CD4-positive, alpha-beta T cell treated with Interleukin-12 subunit alpha and Interleukin-12 subunit beta, for 1 hour (primary cell): ENCODE data around the gene LUZP1.

Source experiments
- DNase-seq: peaks from one replicate; pipeline ENCODE4 v3.0.0-alpha.2; 2020

LUZP1 gene

GRCh38 chr1:23188434-23188884, 19.8 kb upstream of the LUZP1 start:
- no peak for DNase-seq

- DNase-seq = no peak
These were observed 19.0 kb upstream of the LUZP1 start for GRCh38 chr1:23187637-23188036.

GRCh38 chr1:23185381-23185780, 16.7 kb upstream of the LUZP1 start:
- DNase-seq = no peak

- peak; percentile 65 for DNase-seq
These were observed 15.7 kb upstream of the LUZP1 start for GRCh38 chr1:23184212-23184934.

GRCh38 chr1:23179862-23180261, 11.2 kb upstream of the LUZP1 start:
- no peak for DNase-seq

- no peak for DNase-seq
These were observed 10.3 kb upstream of the LUZP1 start for GRCh38 chr1:23178950-23179349.

GRCh38 chr1:23178414-23178813, 9.8 kb upstream of the LUZP1 start:
- DNase-seq = no peak

GRCh38 chr1:23177438-23178380, 9.1 kb upstream of the LUZP1 start:
- peak; percentile 52 for DNase-seq

GRCh38 chr1:23177031-23177430, 8.4 kb upstream of the LUZP1 start:
- no peak for DNase-seq

- no peak for DNase-seq
These were observed 5.9 kb upstream of the LUZP1 start for GRCh38 chr1:23174426-23175110.

GRCh38 chr1:23171181-23171755, 2.6 kb upstream of the LUZP1 start:
- DNase-seq = no peak

GRCh38 chr1:23169727-23170335, 1.2 kb upstream of the LUZP1 start:
- peak; percentile 16 for DNase-seq

- no peak for DNase-seq
These were observed 529 bp upstream of the LUZP1 start for GRCh38 chr1:23169195-23169575.

- peak; percentile 36 for DNase-seq
These were observed 594 bp downstream of the LUZP1 start for GRCh38 chr1:23168079-23168444.

- peak; percentile 38 for DNase-seq
These were observed 1.1 kb downstream of the LUZP1 start for GRCh38 chr1:23167353-23168078.

- no peak for DNase-seq
These were observed 1.8 kb downstream of the LUZP1 start for GRCh38 chr1:23166854-23167253.

GRCh38 chr1:23163395-23163794, 5.3 kb downstream of the LUZP1 start:
- no peak for DNase-seq

GRCh38 chr1:23159963-23160877, 8.4 kb downstream of the LUZP1 start:
- no peak for DNase-seq

GRCh38 chr1:23156940-23157339, 11.7 kb downstream of the LUZP1 start:
- DNase-seq = no peak

- no peak for DNase-seq
These were observed 15.5 kb downstream of the LUZP1 start for GRCh38 chr1:23152966-23153684.
